Measurements from ENCODE around the gene CEP57L1. TPM values are rescaled to one million over a fixed set of nuclear protein-coding genes. Genes with fewer than 3 reads are reported as not detected.
A peak's percentile ranks its signal among the peaks of the same experiment; 100 is the strongest.

The CEP57L1 gene
- total and polyA plus RNA-seq, 9 of the 15 experiments (the other 6 are each of a cell fraction or from before 2014, with no cell fraction given) = 39.4 to 88.6 (median 61.8) TPM

DNA sequence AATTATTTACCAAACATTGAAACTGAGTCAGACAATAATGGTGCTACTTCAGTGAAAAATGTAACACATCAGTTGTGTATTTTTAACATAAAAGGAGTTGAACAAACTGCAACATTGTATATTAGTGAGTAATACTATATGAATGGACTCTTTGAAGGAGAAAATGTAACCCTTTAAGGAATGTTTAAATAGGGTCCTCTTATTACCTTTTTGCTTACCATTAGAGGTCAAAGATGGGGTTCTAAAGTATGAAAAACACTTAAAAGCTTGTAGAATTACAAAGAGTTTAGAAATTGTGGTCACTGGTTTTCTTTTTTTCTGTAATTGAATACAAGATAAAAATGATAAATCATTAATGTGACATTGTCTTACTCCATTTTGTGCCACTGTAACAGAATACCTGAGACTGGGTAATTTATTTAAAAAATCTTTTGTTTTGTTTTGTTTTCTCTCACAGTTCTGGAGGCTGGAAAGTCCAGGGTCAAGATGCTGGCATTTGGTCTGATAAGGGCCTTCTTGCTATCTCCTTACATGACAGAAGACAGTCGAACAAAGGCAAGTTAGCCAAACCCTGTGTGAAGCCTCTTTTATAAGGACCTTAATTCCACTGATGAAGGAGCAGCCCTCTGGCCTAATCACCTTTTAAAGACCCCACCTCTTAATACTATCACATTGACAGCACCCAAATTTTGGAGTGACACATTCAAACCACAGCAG is 43.8 kb upstream of the CEP57L1 start:
- CTCF ChIA-PET (ENCODE audit: low intra/inter-chr PET ratio) = no interaction called here
- in situ Hi-C loops (cut with MboI) (loop anchor here (25.0 kb wide), 1 partner anchor 139 kb away; no protein-coding TSS in a partner anchor), intact Hi-C loops (cut with micrococcal nuclease) (no loop called here)
- Histone ChIP-seq H4K20me1 (replicated peaks; ENCODE audit: control insufficient read depth, insufficient read depth, low read length) (no peaks in the 10 kb centered on the region), H3K4me2 (ENCODE audit: insufficient read depth, low read length) (no peak overlapping the region), H3K9me1 (ENCODE audit: control insufficient read depth, insufficient read depth, low read length) (no peaks in the 10 kb centered on the region), H3K36me3 (ENCODE audit: control insufficient read depth, insufficient read depth, low read length) (no peaks in the 10 kb centered on the region), H3K4me3 (no peak overlapping the region), H3K9ac (ENCODE audit: insufficient read depth in 1 of 2, low read depth in 2 of 2, low read length in 2 of 2) (no peak overlapping the region), H3K27me3 (ENCODE audit: control insufficient read depth in 2 of 2, insufficient read depth in 2 of 2, low read length in 2 of 2) (no peaks in the 10 kb centered on the region), H3K79me2 (ENCODE audit: control insufficient read depth, insufficient read depth, low read length) (0 out of 3 replicates have a peak, but pooled peaks cover 2% of the 10 kb centered on the region), H3K27ac (ENCODE audit: extremely low read depth, low read depth, low read length) (no peak overlapping the region), H2AFZ (ENCODE audit: low read depth, low read length) (no peak overlapping the region), H3K4me1 (replicated peaks in 1 of 2; ENCODE audit: control insufficient read depth in 2 of 2, insufficient read depth in 2 of 2, low read length in 2 of 2) (peaks cover 0 to 12% of the 10 kb centered on the region in 2 experiments; a peak in 2 of 5 replicates), H3K9me3 (replicated peaks; ENCODE audit: control insufficient read depth, insufficient read depth, low read depth, low read length) (no peaks in the 10 kb centered on the region)
- 0% methylated on average over 1 of the region's 1 CpG for WGBS (ENCODE audit: insufficient coverage, low coverage, missing lambda C conversion rate)
- BruUV-seq (replicated peaks) = no TSS peak
- ATAC-seq = no peak
- TF ChIP-seq MAFF (IDR thresholded peaks at IDR 0.05; ENCODE audit: low read length) (no peak), STAG1 (CRISPR knock-in tag; IDR thresholded peaks at IDR 0.05; ENCODE audit: borderline replicate concordance) (no peak), ZNF561 (CRISPR knock-in tag; conservative IDR thresholded peaks at IDR 0.05) (no peak), MIER1 (IDR thresholded peaks at IDR 0.05; ENCODE audit: low read depth) (no peak), CREM (IDR thresholded peaks at IDR 0.05; ENCODE audit: low read depth) (no peak), PHF8 (IDR thresholded peaks at IDR 0.05; ENCODE audit: borderline replicate concordance, low read length) (no peak)
- peak; percentile 29 for FAIRE-seq
- DNase-seq (ENCODE audit: extremely low read depth in 1 of 4, low spot score in 3 of 4) = no peak
- POLR2A ChIA-PET = interaction anchor here (0.9 kb wide), 1 partner anchor 12 kb away, joined by 3 read pairs; no protein-coding TSS in a partner anchor
